Suppressor macrophage treated with lipopolysaccharide for 1 hour (primary cell): Measurements from ENCODE around the gene MPO.

Experiments
- DNase-seq, 3 donors: peaks; one replicate each; pipeline ENCODE4 v3.0.0-alpha.2; 2020 to 2022

Gene MPO

DNA sequence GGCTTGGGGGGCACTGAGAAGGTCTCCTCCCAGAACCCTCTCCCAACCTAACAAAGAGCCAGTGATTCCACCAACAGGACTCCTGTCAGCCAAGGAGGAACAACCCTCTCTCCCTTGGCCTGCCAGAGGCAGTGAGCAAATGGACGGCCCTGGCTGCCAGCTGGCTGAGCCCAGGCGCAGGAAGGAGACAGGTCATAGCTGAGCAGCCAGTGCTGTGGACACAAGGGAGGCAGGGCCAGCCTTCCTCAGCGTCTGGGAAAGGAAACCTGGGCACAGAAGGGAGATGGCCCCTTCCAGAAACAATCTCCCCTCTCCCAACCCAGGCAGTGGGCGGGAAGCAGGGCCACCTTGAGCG, 2.1 kb downstream of the MPO start:
- DNase-seq = peak in 2 of 3 donors; percentile 51 to 59

DNA sequence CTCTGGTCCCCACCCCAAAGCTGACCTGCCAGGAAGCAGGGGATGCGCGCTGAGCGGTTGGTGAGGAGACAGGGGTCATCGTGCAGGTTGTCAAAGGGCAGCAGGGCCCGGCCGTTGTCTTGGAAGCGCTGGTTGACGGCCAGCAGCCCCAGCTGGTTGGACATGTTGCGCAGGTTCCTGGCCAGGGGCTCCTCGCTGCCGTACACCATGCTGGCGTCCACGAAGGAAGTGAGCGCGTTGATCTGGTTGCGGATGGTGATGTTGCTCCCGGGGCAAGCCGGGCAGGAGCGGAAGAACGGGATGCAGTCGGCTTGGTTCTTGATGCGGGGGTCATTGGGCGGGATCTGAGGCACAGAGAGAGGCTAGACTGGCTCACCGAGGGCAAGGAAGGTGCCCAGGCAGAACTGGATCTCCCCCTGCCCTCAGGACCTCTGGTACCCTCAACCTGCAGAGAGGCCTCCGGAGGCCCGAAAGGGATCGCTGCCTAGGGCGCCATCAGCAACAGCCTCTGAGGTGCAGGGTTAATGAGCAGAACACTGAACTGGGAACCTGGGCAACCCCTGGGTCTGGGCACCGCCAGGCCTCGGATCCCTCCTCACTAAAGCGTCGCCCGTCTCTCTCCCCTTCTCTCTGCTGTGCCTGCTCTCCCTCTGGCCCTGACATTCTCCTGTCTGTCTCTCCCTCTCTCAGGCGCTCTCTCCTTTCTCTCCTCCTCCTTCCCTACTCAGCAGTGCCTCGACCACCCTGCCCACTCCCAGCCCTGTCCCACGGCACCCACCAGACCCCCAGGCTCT, 2.7 kb downstream of the MPO start:
- no peak for DNase-seq

DNA sequence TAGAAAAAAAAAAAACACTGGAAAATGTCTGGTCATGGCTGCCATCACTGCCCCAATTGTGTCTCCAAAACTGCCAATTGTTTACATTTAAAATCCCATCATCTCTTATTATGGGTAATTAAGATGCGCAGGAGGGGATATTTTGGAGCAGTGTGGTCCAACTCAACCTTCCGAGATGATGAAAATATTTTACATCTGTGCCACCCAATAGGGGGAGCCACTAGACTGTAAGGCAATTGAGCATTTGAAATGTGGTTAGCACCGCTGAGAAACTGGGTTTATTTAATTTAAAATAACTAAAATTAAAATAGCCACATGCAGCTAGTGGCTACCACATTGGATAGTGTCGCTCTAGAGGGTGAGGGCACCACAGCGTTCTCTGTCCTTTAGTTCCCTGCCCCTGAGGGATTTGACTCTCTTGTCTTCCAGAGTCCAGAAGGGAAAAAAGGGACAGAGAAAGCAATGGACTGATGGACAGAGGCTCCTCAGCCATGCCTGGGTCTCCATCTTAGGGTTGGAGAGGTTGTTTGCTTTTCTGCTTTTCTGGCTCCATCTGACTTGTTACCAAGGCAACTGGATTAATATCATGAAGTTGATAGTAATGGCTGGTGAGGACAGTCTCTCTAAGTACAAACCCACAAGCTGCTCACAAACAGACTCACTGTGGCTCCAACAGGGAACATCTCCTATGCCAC, 3.5 kb downstream of the MPO start:
- peak; percentile 74 to 78 (median 78) for DNase-seq

DNA sequence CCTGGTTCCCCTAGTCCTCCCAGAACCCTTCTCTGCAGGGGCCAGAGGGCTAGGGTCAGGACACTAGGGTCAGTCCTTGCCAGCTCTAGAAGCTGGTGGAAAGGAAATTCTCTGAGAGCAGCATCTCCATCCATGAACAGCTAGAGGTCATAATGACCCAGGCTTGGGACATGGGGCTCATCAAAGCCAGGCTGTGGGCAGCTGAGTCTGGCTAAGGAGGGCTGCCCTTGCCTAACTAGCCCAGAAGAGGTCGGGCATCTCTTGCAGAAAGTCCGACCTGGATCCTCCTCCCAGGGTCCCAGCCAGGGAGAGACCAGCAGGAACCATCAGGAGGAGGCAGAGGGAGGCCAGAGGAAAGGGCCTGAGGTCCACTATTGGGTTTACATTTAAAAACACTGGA, 4.3 kb downstream of the MPO start:
- no peak for DNase-seq

DNA sequence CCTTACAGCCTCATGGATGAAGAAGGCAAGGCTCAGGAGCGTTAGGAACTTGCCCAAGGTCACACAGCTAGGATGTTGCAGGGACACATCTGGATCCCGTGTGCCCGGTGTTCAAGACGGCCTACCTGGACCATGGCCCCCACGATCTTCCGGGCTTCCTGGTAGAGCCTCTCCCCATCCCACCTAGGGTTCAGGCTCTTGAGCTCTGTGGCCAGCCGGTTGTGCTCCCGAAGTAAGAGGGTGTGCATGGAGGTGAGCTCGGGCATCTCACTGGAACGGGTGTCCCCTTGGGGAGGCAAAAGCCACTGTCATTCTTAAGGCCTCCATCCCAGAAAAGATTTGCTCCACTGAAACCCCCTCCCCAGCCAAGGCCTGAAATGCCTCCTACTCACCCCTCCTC, 5.3 kb downstream of the MPO start:
- DNase-seq = no peak

DNA sequence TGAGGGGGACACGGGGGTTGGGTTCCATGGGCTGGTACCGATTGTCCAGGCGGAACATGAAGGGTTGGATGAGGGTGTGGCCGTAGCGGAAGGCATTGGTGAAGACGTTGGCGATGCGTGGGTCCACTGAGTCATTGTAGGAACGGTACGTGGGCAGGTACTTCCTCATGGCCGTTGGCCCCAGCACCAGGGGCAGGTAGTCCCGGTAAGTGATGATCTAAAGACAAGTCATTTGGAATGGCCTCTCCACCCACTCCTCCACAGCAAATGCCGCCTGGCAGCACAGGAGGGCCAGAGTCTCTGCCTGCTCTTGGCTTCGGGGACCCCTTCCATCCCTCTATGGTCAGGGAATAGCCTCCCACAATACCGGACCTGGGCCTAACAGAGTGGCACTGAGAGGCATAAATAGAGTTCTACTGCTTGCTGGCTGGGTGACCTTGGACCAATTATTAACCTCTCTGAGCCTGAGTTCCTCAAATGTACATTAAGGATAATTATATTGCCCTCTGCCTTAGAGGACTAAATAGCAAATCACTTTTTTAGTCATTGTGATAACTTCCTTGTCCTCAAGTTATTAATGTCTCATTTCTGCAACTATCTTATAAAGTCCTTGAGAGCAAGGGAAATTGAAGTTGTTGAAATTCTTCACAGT, 7.2 kb downstream of the MPO start:
- peak; percentile 65 to 67 (median 66) for DNase-seq

DNA sequence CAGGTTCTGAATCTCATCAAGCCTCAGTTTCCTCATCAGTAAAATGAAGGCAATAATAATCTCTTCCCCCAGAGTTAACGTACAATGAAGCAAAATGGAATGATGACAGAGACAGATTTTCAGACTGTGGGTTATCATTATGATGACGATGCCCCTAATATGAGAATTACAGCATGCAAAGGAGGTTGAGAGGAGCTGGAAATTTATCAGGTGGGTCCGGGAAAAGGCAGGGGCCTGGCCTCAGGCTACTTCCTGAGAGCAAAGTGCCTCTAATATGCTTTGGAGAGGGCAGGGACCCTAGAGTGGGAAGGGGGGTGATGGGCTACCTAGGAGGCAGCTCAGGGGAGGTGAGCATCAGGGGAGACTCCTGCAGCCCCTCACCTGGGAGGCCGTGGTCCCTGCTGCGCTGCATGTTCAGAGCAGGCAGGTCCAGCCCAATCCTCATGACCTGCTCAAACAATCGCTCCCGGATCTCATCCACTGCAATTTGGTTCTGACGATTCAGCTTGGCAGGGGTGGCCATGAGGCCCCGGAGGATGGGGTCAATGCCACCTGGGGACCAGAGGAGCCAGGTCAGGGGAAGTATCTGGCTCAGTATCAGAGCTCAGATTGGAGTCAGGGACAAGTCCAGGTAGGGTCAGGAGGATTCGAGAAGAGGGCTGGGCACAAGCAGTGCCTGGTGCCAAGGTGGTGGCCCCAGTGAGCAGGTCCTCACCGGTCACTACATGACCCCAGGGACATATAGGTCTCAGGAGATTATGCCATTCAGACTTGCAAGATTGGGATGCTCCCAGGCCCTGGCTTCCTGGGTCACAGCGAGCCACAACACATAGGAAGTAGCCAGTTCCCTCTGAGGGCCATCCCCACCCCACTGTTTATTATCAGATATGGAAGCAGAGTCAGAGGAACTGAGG, 8.1 kb downstream of the MPO start:
- no peak for DNase-seq

DNA sequence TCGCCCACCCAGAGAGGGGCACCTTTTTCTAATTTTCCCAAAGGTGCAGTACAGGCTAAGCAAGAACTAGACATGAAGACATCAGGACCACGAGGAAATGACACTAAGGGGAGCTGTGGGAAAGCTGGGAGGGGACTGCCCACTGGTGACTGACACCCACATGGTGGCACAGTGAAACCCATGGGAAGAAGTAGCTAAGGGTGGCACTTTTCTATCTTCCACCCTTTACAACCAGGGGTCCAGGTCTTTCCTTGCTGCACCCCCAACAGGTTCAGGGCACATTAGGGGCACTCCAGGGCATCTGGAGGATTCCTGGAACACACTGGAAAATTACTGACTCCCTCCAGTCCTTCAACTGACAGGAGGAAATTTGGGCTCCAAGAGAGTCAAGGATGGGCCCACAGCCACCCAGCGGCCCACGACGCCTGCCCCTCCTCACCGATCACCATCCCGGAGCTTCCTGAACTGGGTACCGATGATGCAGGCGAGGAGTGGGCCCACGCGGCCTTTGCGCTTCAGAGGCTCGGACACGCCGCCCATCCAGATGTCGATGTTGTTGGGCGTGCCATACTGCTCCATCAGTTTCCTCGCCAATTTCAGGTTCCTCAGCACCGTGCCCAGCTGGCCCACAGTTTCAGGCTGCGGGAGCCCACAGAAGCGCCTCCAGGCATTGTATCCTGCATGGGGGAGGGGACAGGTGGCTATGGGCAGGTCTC, 9.4 kb downstream of the MPO start:
- DNase-seq = peak in 2 of 3 donors; percentile 46 to 54

DNA sequence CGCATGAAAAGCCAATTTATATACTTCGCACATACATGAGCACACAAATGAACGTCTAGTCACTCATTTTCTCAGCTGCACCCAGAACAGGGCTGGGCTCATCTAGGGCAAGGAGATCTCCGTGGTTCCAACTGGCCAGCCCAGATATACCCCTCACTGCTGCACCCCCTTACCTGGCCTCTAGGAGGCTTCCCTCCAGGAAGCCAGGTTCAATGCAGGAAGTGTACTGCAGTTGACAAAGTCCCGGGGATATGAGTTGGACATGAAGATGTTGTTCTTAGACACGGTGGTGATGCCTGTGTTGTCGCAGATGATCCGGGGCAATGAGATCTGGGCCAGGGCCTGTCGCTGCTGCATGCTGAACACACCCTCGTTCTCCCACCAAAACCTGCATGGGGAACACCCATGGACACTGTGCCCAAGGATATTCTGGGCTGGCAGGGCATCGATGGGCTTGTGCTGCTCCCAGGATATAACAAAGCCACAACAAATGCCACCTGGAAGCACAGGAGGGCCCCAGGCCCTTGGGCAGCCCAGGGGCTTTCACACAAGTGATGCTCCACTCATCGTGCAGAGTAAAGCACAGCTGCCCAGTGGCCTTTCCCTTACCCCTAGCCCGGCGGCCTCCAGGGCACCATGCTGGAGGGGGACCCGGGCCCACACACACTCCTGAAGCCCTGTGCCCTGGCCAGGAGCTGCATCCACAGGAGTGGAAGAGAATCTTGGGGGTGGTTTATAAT, 10.1 kb downstream of the MPO start:
- DNase-seq = no peak

DNA sequence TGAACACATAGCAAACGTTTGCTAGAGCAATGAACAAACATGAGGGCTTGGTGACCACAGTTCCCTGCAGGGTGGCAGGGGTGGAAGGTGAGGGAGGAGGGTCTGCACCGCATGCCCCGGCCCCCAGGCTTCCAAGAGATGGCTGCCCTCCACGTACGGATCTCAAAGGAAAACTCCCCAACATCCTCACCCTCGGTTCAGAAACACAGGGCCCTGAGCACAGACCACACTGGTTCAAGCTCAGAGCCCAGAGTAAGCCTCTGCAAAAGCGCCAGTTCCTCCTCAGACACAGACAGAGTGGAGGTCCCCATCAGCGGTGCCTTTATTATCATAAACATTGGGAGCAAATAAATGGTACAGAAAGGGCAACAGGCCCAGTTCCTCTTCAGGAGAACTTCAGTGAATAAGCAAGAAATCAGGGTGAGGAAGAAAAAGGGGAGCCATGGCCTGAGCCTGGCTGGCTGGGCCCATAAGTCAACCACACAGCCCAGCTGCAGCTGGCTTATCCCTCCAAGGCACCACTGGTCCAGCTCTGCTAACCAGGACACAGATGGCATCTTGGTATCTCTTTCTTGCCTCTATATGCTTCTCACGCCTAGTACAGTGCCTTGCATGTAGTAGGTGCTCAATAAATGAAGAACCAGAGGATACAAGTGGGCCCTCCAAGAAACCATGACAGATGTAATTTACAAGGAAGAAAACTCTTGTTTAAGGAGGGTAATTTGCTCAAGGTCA, 11.0 kb downstream of the MPO start:
- DNase-seq = no peak

DNA sequence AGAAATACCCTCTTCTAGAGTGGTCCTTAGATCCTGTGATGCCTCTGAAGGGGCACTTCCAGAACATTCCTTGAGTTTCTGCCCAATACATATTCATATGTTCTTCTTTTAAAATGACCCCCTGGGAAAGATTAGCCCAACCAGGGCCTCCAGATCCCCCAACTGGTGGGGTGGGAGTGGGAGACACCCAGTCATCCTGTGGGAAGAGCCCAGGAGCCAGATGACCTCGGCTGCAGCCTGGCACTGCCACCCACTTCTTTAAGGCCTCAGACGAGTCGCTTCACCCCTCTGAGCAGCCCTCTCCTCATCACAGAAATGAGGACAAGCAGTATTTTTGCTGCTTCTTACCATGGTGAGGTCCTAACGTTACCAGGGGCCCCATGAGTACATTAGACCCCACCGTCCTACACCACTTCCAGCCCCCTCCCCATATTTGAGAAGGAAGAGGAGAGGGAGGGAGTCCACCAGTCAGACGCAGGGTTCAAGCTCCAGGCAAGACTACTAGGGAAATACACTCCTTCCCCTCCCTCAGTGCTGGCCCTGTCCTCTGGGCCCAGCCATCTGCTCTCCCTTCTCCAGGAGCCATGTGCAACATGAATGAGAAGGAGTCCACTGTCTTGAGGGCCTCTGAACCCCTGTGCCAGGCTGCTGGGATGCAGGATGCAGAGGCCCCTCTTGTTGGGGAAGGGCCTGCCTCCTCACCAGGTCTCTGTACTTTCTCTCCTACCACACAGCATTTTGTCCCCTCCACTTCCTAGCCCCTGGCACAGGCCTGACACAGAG, 11.8 kb downstream of the MPO start:
- DNase-seq = no peak

DNA sequence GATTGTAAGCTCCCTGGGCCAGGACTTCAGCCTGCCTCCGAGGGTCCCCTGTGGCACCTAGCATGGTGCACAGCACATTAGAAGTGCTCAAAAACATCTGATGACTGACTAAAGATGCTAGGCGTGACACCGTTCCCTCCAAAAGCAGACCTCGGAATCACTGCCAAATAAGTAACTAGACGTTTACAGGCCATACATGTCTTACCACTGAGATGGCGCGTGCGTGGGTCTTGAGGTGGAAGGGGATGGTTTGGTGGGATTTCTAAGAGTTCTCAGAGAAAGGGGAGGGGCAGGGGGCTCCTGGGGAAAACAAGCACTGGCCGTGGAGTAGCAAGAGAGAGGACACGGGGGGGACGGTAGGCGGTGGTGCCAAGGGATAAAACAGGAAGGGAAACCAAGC, 12.4 kb downstream of the MPO start:
- no peak for DNase-seq

DNA sequence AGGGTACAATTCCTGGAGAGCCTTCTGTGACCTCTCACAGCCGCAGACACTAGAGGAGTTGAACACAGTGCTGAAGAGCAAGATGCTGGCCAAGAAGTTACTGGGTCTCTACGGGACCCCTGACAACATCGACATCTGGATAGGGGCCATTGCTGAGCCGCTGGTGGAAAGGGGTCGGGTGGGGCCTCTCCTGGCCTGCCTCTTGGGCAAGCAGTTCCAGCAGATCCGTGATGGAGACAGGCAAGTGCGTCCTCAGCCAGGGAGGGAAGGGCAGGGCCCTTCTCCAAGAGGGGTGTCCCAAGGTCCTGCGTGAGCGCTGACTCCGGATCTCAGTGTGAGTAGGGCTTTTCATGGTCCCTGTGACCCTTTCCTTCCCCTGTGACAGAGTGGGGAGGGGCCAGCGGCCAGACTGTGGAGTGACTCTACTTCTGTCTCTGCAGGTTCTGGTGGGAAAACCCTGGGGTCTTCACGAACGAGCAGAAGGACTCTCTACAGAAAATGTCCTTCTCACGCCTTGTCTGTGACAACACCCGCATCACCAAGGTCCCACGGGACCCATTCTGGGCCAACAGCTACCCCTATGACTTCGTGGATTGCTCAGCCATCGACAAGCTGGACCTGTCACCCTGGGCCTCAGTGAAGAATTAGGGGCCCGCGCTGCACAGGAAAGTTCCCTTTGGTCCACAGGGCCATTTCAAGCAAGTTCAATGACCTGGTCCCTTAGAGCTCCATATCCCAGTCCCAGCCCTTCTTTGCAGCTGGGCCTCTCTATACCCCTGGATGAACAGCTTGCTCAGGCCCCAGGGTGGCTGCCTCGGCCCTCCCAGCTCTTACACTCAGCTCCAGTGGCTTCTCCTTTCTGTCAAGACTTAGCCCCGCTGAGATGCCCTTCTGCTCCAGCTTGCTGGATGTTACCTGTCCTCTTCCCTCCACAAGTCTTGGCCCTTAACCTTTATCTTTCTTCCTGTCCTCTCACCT, 13.1 kb downstream of the MPO start:
- no peak for DNase-seq

DNA sequence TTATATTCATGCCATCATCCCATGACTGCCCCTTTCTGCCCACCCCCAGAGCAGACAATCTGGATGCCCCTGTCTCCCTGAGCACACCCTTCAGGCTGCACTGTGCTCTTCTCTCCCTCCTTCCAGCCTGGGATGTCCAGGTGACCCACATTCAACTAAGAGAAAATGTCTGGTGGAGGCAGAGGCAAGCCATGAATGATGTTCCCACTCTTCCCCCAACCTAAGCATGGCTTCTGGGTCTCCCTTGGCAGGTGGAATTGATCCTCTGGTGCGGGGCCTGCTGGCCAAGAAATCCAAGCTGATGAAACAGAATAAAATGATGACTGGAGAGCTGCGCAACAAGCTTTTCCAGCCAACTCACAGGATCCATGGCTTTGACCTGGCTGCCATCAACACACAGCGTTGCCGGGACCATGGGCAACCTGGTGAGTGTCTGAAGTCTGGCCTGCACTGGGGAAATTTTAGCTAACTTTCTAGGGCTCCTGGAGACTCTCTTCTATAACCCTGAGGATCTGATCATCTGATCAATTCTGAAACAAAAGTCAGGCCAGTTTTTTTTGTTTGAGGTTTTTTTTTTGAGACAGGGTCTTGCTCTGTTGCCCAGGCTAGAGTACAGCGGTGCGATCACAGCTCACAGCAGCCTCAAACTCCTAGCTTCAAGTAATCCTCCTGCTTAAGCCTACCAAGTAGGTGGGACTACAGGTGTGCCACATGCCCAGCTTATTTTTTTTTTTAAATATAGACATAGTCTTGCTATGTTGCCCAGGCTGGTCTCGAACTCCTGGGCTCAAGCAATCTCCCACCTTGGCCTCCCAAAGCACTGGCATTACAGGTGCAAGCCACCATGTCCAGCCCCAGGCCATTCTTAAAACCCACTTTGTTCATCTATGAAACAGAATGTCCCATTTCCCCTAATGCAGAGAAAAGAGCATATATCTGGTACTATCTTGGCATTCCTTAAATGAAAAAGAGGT, 14.5 kb downstream of the MPO start:
- DNase-seq = no peak

DNA sequence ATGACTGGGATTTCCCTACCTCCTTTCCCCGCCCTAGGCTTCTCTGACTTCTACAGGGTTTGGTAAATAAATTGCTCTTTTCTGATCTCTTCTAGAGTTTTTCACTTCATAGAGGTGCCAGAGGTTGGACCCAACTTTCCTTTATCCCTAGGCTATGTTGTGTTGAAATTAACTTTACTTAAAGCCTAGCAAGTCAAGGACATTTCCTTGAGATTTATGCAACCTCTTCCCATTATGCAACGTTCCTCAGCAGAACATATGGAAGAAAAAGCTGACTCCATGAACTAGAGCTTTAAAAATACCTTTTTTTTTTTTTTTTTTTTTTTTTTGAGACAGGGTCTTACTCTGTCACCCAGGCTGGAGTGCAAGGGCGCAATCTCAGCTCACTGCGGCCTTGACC, 15.5 kb downstream of the MPO start:
- no peak for DNase-seq

DNA sequence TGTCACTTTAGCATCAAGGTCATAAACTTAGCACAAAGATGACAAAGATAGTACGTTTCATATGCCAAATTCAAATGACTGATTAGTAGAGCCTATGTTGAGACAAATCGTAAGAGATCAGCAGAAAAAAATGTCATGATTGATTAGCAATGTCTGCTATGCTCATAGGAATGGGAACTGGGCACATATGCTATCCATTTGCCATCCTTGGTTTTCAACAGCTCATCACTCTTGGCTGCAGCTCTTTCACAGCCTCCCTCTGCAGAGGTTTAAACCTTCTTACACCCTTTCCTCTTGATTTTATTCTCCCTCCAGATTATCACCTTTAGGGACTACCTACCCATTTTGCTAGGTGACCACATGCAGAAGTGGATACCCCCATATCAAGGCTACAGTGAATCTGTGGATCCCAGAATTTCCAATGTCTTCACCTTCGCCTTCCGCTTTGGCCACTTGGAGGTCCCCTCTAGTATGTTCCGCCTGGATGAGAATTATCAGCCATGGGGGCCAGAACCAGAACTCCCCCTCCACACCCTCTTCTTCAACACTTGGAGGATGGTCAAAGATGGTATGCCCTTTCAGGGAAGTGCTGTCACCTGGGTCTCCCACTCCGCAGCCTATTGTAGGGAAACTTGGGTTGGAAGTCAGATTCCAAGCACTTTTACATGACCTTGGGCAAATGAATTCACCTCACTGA, 16.2 kb downstream of the MPO start:
- DNase-seq = no peak

DNA sequence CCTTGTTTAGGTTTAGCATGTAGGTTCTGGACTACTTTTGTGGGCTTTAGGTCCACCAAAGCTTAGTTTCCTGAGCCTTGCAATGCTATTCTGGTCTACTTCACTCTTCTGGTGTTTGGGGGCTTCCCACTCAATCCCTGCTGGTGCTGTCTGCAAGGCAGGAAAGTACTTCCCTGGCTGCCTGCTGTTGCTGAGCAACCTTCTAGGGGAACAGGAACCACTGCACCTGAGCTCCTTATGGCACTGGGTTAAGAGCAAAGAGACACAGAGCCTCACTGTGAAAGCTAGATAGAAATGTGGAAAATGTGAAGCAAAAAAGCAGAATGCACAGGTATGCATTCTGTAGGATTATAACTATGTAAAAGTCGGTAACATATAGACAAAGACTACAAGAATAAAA, 17.0 kb downstream of the MPO start:
- no peak for DNase-seq
